HEK293 (cell line): ENCODE results near the gene CCDC195.

Experiments used
- ATF2 ChIP-seq: fragments of 450-650 bp; formaldehyde crosslinking; IDR thresholded peaks from 2 replicates; pipeline ENCODE4 v1.5.1; 2016; ENCODE audit warnings: missing biosample characterization, missing genetic modification characterization, low read depth
- BCL11A ChIP-seq: fragments of 450-650 bp; formaldehyde crosslinking; IDR thresholded peaks from 2 replicates; pipeline ENCODE4 v1.5.1; 2016; ENCODE audit warnings: low read depth, missing biosample characterization, missing genetic modification characterization
- CTCF ChIP-seq: fragments of 450-650 bp; formaldehyde crosslinking; IDR thresholded peaks from 2 replicates; pipeline ENCODE4 v1.5.1; 2016; ENCODE audit warnings: missing biosample characterization, missing genetic modification characterization
- PATZ1 ChIP-seq: fragments of 450-650 bp; formaldehyde crosslinking; IDR thresholded peaks from 2 replicates; pipeline ENCODE4 v1.5.1; 2016; ENCODE audit warnings: missing biosample characterization, missing genetic modification characterization
- ZBTB10 ChIP-seq: fragments of 450-650 bp; formaldehyde crosslinking; IDR thresholded peaks from 2 replicates; pipeline ENCODE4 v1.5.1; 2016; ENCODE audit warnings: missing biosample characterization, missing genetic modification characterization
- ZBTB21 ChIP-seq: fragments of 450-650 bp; formaldehyde crosslinking; IDR thresholded peaks from 2 replicates; pipeline ENCODE4 v1.5.1; 2017; ENCODE audit warnings: missing biosample characterization, missing genetic modification characterization
- ZNF132 ChIP-seq: fragments of 450-650 bp; formaldehyde crosslinking; IDR thresholded peaks from 2 replicates; pipeline ENCODE4 v1.5.1; 2017; ENCODE audit warnings: missing biosample characterization, missing genetic modification characterization, borderline replicate concordance
- ZNF140 ChIP-seq: fragments of 450-650 bp; formaldehyde crosslinking; IDR thresholded peaks from 2 replicates; pipeline ENCODE4 v1.5.1; 2016; ENCODE audit warnings: missing biosample characterization, missing genetic modification characterization
- ZNF449 ChIP-seq: fragments of 450-650 bp; formaldehyde crosslinking; IDR thresholded peaks from 2 replicates; pipeline ENCODE4 v1.5.1; 2017; ENCODE audit warnings: missing biosample characterization, mild to moderate bottlenecking, missing genetic modification characterization, moderate library complexity
- ZNF791 ChIP-seq: fragments of 450-650 bp; formaldehyde crosslinking; IDR thresholded peaks from 2 replicates; pipeline ENCODE4 v1.5.1; 2016; ENCODE audit warnings: missing biosample characterization, missing genetic modification characterization

GRCh38 chr2:224671731-224672130 is 44.4 kb downstream of the CCDC195 start:
- no peak for TF ChIP-seq ZBTB21
- TF ChIP-seq ZNF449: peak; percentile 93
- TF ChIP-seq CTCF (tag by site-specific recombination): no peak
- TF ChIP-seq PATZ1 (tag by site-specific recombination): no peak
- no peak for TF ChIP-seq ZBTB10 (tag by site-specific recombination)
- no peak for TF ChIP-seq ATF2
- no peak for TF ChIP-seq ZNF791 (tag by site-specific recombination)
- no peak for TF ChIP-seq BCL11A (tag by site-specific recombination)
- TF ChIP-seq ZNF132 (tag by site-specific recombination): no peak
- TF ChIP-seq ZNF140: no peak
